H4 (cell line): Measurements from ENCODE around the gene RBM38. TPM values are rescaled to one million over a fixed set of nuclear protein-coding genes. Genes with fewer than 3 reads are reported as not detected.
"Not testable (repeated sequence)": the region's sequence is repeated elsewhere in the genome, so short reads cannot be mapped to it uniquely, and the experiment has no call there.

Experiments used
- DNase-seq: peaks from one replicate; pipeline ENCODE4 v3.0.0-alpha.2; 2015; ENCODE audit warnings: low spot score
- total RNA-seq: library from RNA; depleted of rRNA; stranded (reverse); fragments of >200 nt; shearing (Covaris generic); gene quantifications from 2 replicates; pipeline ENCODE4 v1.2.3, GENCODE V29; 2014; rRNA removed

Gene RBM38
- 7.4 and 12.3 TPM in 2 replicates for total RNA-seq

DNA sequence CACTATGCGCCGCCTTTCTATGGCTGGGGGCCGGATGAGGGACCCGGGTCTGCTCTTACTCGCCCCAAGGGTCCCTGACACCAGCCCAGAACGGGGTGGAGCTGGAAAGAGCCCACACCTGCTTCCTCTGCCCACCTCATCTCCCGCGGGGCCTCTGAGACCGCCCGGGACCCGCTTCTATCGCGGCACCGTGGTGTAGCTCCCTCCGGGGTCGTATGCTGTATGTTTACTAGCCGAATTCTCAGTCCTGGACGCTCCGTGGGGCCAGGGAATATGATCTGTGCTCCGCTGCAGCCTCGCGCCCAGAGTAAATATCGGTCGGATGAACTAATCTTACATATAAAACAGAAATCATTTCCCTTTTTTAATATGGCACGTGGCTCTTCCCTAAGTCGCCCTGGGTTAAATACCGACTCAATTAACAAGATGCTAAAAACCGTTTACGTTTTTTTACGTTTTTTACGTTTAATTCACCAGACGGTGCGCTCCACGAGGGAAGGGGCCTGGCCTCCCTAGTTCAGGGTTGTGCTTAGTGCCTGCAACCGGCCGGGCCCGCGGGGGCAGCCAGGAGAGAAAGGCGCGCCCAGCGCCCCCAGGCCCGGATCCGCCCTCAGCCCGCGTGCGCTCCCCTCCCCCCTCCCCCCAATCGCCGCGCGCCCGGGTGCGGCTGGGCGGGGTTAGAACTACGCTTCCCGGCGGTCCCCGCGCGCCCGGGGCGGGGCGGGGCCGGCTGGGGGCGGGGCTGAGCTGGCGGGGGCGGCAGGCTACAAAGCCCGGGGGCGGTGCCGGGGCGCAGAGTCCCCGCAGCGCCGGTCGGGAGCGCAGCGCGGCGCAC lies at the start of gene RBM38:
RBM38 (plus strand) TSS at position 793 of the 835 bp plus-strand sequence. CDS start 186 bp downstream, outside the sequence.
- no peak for DNase-seq

DNA sequence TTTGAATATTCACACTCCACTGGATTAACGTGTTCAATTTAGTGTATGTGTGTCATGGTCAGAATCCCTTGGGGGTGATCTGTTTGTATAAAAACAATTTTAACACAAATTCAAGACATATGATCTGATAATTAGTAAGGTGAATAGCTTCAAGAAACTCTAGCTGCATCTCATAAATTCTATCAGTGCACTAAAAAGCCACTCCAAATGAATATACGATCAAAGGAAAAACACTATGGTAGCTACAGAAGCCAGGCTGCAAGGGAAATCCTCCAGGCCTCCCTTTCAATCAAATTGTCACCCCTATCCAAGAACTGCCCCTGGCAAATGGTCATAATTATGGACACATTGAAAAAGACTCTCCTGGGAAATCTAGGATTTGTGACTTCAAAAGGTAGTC lies 49.5 kb upstream of the RBM38 start:
- DNase-seq: no peak

DNA sequence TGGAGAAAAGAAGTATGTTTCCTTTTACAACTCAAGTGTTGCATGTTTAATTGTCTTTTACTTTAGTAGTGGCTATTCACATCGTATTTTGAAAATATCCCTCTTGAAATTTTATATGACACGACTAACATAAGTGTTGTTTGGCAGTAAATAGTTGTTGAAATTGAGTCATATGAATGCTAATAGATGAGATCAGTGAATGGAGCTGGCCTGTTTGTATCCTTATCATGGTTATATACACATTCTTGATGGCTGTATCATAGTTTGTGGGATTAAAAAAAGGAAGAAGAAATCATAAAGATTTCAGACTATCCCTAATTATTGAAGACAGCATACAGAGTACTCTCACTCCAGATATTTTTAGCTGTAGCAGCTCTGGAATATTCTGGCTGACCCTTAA lies 48.4 kb upstream of the RBM38 start:
- DNase-seq: no peak

GRCh38 chr20:57346477-57346876 lies 44.7 kb upstream of the RBM38 start:
- peak; percentile 52 for DNase-seq

DNA sequence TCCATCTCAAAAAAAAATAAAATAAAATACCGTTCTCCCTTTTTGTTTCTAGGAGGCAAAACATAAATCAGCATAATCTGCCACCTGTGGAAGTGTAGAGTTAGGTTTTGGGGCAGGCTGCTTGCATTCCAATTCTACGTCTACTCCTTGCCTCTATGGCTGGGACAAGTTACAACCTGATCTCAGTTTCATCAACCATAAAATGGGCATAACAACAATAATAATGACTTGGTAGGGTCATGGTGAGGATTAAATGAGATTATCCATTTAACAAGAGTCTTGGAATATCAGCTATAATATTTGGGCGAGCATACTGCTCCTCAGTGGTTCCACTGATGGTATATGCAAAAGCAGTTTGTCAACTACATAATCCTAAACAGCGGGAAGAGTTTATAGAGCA lies 43.8 kb upstream of the RBM38 start:
- DNase-seq: no peak

GRCh38 chr20:57348200-57348921 lies 42.8 kb upstream of the RBM38 start:
- DNase-seq: not testable (repeated sequence)

GRCh38 chr20:57348922-57349574 lies 42.1 kb upstream of the RBM38 start:
- DNase-seq: not testable (repeated sequence)

- no peak for DNase-seq
Observed at GRCh38 chr20:57350081-57350710, 41.0 kb upstream of the RBM38 start.

DNA sequence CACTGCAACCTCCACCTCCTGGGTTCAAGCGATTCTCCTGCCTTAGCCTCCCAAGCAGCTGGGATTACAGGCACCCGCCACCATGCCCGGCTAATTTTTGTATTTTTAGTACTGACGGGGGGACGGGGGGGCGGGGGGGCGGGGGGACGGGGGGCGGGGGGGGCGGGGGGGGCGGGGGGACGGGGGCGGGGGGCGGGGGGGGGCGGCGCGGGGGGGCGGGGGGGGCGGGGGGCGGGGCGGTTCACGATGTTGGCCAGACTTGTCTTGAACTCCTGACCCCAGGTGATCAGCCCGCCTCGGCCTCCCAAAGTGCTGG lies 40.5 kb upstream of the RBM38 start:
- not testable (repeated sequence) for DNase-seq

DNA sequence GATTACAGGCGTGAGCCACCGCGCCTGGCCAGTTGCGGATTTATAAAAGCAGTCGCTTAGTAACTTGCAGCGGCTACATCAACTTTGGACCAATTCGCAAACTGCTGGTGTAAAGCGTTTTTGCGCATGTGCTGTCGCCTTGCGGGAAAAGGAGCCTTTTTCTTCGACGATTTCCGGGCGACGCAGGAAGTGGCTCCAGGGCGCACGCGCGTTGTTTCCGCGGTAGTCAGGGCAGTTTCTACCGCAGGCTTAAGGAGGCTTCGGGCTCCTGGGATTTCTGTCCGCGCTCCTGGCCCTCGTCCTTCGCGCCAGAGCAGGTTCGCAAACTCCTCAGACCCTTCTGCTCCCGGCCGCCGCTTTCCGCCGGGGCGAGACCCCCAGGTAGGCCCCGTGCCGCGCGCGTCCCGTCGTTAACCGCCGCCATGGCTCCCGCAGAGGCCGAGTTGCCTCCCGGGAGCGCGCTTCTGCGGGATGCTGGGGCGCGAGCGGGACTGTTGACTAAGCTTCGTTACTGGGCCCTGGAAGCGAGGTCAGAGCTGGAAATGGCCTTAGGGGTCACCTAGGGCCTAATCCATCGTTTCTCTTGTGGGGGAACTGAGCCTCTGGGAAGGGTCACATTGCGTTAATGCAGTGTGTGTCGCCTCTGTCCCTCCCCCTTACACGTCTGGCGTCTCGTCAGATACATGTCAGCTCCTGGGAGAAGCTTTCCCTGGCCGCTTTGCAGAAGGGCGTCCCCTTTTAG lies 40.0 kb upstream of the RBM38 start, which contains the start of gene RAE1:
RAE1 (plus strand) TSS at position 214 of the 742 bp plus-strand sequence. CDS start 2,784 bp downstream, outside the sequence.
- peak; percentile 91 for DNase-seq

GRCh38 chr20:57352305-57352704 lies 38.9 kb upstream of the RBM38 start:
- DNase-seq: no peak

GRCh38 chr20:57353351-57353750 lies 37.8 kb upstream of the RBM38 start:
- no peak for DNase-seq

GRCh38 chr20:57361517-57361916 lies 29.7 kb upstream of the RBM38 start:
- no peak for DNase-seq

GRCh38 chr20:57364451-57364850 lies 26.7 kb upstream of the RBM38 start:
- DNase-seq: no peak

DNA sequence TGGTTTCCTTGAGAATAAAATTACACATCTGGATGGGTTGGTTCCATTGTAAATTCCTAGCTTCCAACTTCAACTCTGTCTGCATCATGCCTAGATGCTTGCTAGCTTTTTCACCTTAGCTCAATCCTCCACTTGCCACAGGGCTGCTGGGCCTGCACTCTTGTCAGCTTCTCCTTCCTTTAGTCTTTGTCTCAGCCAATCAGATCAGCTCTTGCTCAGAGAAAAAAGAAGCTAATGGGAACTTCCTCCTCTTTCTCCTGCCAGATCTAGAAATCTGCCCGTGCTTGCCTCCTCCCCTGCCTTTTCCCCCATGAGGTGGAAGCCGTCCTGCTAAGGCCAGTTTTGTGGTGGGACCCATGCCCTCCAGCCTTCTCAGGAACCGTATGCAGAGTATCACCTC lies 21.6 kb upstream of the RBM38 start:
- DNase-seq: no peak

DNA sequence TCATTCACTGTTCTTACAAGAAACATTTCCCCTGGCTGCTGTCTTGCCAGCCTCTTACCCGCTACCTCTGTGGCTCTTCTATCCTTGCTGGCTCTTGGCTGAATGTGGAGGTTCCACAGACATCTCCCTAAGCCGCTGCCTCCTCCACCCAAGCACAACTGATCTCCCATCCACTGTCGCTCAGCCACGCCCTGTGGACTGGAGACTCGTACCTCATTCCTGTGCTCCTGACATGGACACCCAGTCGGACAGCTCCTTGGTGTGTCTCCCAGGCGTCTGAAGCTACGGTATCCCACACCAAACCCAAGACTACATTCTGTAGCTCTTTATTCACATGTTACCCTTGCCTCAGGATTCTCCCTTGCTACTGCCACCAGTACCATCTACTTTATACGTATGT lies 20.9 kb upstream of the RBM38 start:
- no peak for DNase-seq

GRCh38 chr20:57371363-57371762 lies 19.8 kb upstream of the RBM38 start:
- no peak for DNase-seq

DNA sequence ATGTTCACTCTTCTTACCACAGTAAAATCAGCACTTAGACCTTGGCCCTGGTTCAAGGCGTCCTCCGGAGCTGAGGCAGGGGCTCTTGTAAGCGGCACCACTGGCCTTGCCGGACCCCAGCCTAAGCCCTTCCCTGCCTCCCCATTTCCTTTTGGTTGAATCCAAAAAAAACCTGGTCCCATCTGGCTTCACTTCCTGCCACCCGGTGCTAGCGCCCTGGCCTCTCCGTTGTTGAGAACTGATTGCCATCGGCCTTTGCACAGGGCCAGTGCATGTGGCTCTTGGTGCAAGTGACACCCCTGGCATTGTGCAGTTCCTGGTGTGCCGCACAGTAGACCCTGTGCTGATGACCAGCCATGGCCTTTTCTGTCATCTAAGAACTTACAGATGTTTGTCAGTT lies 19.0 kb upstream of the RBM38 start:
- DNase-seq: no peak

DNA sequence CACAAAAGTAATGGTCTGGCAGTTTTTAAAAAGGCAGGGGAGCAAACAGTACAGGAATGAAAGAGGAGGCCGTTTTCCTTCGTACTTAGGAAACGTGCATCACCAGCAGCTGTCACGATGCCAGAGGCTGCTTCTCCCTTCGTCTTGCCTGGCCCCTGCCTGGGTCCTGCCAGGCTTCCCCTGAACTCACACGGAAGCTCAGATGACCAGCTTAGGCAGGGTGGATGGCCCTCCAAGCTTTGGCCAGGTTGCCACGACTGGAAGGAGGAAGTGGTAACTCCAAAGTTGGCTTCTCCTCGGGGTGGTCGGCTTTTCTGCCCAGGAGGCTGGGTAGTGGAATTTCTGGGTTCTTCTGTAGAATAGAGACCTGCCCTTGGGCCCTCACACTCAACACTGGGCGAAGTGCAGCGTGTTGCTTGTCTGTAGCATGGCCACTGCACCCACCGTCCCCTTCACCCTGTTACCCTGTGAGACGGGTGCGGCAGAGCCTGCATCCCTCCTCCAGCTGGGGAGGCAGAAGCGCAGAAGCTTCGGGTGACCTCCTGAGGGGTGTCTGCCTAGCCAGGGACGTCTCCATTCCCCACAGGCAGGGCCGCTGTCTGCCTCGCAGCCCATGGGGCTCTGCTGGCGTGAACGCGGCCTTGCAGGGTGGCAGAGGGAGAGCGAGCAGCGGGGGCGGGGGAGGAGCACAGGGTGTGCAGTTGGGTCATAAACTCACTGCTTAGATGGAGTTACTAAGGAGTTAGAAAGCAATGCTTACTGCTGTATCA lies 18.4 kb upstream of the RBM38 start:
- DNase-seq: no peak

DNA sequence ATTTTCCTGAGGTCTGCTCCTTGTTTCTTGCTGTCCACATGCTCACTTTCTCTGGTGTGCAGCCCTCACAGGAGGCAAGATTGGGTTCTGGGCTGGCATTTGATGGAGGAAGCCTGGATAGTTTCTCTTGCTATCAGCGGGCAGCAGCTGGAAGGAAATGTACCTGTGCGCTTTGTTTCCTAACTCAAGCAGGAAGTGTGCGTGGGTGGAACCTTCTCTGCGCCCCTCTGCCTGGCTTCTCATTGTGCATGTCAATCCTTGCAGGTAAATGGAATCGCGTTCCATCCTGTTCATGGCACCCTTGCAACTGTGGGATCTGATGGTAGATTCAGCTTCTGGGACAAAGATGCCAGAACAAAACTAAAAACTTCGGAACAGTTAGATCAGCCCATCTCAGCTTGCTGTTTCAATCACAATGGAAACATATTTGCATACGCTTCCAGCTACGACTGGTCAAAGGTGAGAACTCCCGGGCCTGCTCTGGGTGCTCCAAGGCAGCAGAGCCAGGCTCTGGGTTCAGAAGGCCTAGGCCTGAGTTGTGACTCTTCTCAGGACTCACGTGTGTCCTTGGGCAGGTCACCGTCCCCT lies 16.8 kb upstream of the RBM38 start:
- no peak for DNase-seq
